Spleen (tissue), 7 donors: ENCODE results near the gene SPOP.

Experiments used
- CTCF ChIP-seq, 11 experiments: fragments of 200-600 bp in 7 of 11; fragments of 450-650 bp in 4 of 11; sonication (generic) in 4 of 11; IDR thresholded peaks in 8 of 11; conservative IDR thresholded peaks in 3 of 11; 1 replicate in 7 of 11; 2 replicates in 4 of 11; pipeline versions ENCODE4 v1.4.0 to v1.8.0; 2016 to 2021; ENCODE audit warnings: antibody characterized with exemption in 11 of 11, inconsistent platforms in 4 of 11, mild to moderate bottlenecking in 1 of 11
- POLR2A ChIP-seq, 3 donors: fragments of 450-650 bp; IDR thresholded peaks; one replicate each; pipeline ENCODE4 v1.5.1; 2017; ENCODE audit warnings: antibody characterized with exemption in 3 of 3, mild to moderate bottlenecking in 1 of 3
- POLR2AphosphoS5 ChIP-seq, 3 donors: sonication (generic); formaldehyde crosslinking; IDR thresholded peaks; one replicate each; pipeline ENCODE4 v1.5.1; 2017; ENCODE audit warnings: antibody characterized with exemption in 3 of 3
- donor health status: DM: no; HTN: no; CAD: no; lungs with moderate emphysema.
- donor health status: DM: no; HTN: no; CAD: no.
- donor health status: DM: no; HTN: no; CAD: no.

- TF ChIP-seq CTCF (IDR thresholded peaks at IDR 0.05 in 8 of 11, conservative IDR thresholded peaks at IDR 0.05 in 3 of 11) (peak in 4 of 11 experiments; percentile 5 to 22 (median 15)), POLR2AphosphoS5 (IDR thresholded peaks at IDR 0.05) (no peak), POLR2A (IDR thresholded peaks at IDR 0.05) (no peak)
Measured at GRCh38 chr17:49677134-49677932, 564 bp downstream of the SPOP start.
